ENCODE measurements around the gene TMIGD3.

Gene TMIGD3

GRCh38 chr1:111474106-111474505 is 29.3 kb downstream of the TMIGD3 start:
- DNase-seq, result no peak

- DNase-seq, result no peak
Observed at GRCh38 chr1:111471538-111471937, 31.9 kb downstream of the TMIGD3 start.

GRCh38 chr1:111471012-111471411 is 32.4 kb downstream of the TMIGD3 start:
- DNase-seq, result no peak

- no peak for DNase-seq
Observed at GRCh38 chr1:111470596-111470995, 32.8 kb downstream of the TMIGD3 start.

- DNase-seq, result no peak
Observed at GRCh38 chr1:111469539-111469938, 33.9 kb downstream of the TMIGD3 start.

- no peak for DNase-seq
Observed at GRCh38 chr1:111468717-111469100, 34.7 kb downstream of the TMIGD3 start.

- no peak for DNase-seq
Observed at GRCh38 chr1:111467865-111468716, 35.3 kb downstream of the TMIGD3 start.

GRCh38 chr1:111466480-111466879 is 37.0 kb downstream of the TMIGD3 start:
- DNase-seq, result no peak

GRCh38 chr1:111465754-111466153 is 37.7 kb downstream of the TMIGD3 start:
- no peak for DNase-seq

- no peak for DNase-seq
Observed at GRCh38 chr1:111463029-111463683, 40.3 kb downstream of the TMIGD3 start.

GRCh38 chr1:111462370-111463028 is 40.9 kb downstream of the TMIGD3 start:
- DNase-seq, result no peak

GRCh38 chr1:111461765-111462164 is 41.7 kb downstream of the TMIGD3 start:
- DNase-seq, result no peak

- DNase-seq, result no peak
Observed at GRCh38 chr1:111455642-111456031, 47.8 kb downstream of the TMIGD3 start.

- DNase-seq, result no peak
Observed at GRCh38 chr1:111454859-111455641, 48.4 kb downstream of the TMIGD3 start.

GRCh38 chr1:111453706-111454105 is 49.7 kb downstream of the TMIGD3 start:
- DNase-seq, result no peak

GRCh38 chr1:111452581-111452980 is 50.9 kb downstream of the TMIGD3 start:
- no peak for DNase-seq

GRCh38 chr1:111450185-111450584 is 53.2 kb downstream of the TMIGD3 start:
- no peak for DNase-seq

- DNase-seq, result no peak
Observed at GRCh38 chr1:111449703-111450017, 53.8 kb downstream of the TMIGD3 start.

- peak; percentile 98 for DNase-seq
Observed at GRCh38 chr1:111448918-111449702, 54.3 kb downstream of the TMIGD3 start, which contains the start of the genes ATP5PB and WDR77. TSS of gene ATP5PB (plus strand) at chr1:111449464. CDS start at chr1:111449542, 78 bp downstream. TSS of gene WDR77 (minus strand) at chr1:111449256. CDS start at chr1:111449169, 87 bp downstream.

GRCh38 chr1:111448482-111448917 is 54.9 kb downstream of the TMIGD3 start:
- DNase-seq, result no peak

GRCh38 chr1:111446967-111447892 is 56.2 kb downstream of the TMIGD3 start:
- DNase-seq, result no peak

Measured in SHP77 treated with DMSO at 0.1 percent for 48 hours (cell line).